Measurements from ENCODE around the gene ACOXL. TPM values are rescaled to one million over a fixed set of nuclear protein-coding genes. Genes with fewer than 3 reads are reported as not detected.

Gene ACOXL
- total and polyA plus RNA-seq, 12 donors: 0.05 to 0.19 (median 0.12) TPM; not detected in 8

DNA sequence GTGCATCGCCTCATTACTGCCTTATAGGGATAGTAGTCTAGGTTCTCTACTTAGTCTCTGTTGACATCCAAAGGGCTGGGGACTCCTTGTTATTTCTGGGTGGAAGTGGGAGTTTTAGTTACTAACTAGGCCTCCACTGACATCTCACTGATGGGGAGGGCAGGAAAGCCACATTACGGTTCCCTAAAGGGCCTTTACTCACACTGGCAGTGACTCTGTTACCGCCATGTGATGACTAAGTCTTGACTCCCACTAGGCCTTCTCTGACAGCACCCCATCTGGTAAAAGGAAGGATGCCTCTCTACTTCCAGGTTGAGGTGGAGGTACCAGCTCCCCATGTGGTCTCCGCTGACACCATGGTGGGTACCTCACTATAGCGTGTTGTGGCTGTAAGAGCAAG is 374.3 kb downstream of the ACOXL start:
- intact Hi-C loops (cut with DNase I): no loop called here
- Histone ChIP-seq H3K27me3 (peaks cover 9% of the 10 kb centered on the region), H3K9me3 (replicated peaks in 1 of 3) (no peaks in the 10 kb centered on the region), H3K4me1 (replicated peaks in 1 of 2) (no peaks in the 10 kb centered on the region), H3K27ac (no peak overlapping the region), H3K4me3 (no peak overlapping the region), H3K36me3 (replicated peaks in 1 of 2) (no peaks in the 10 kb centered on the region)
- TF ChIP-seq, protein P1, sequence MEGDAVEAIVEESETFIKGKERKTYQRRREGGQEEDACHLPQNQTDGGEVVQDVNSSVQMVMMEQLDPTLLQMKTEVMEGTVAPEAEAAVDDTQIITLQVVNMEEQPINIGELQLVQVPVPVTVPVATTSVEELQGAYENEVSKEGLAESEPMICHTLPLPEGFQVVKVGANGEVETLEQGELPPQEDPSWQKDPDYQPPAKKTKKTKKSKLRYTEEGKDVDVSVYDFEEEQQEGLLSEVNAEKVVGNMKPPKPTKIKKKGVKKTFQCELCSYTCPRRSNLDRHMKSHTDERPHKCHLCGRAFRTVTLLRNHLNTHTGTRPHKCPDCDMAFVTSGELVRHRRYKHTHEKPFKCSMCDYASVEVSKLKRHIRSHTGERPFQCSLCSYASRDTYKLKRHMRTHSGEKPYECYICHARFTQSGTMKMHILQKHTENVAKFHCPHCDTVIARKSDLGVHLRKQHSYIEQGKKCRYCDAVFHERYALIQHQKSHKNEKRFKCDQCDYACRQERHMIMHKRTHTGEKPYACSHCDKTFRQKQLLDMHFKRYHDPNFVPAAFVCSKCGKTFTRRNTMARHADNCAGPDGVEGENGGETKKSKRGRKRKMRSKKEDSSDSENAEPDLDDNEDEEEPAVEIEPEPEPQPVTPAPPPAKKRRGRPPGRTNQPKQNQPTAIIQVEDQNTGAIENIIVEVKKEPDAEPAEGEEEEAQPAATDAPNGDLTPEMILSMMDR (IDR thresholded peaks at IDR 0.05): no peak
- no peak for TF ChIP-seq POLR2A (IDR thresholded peaks at IDR 0.05)
- 94 to 98% (median 95%) methylated on average over 5 of the region's 5 CpGs for WGBS, 4 donors
- DNase-seq: no peak

- no peak for DNase-seq
- H3K27ac ChIP-seq: no peak overlapping the region
- 86 to 92% (median 90%) methylated on average over 2 of the region's 2 CpGs for WGBS, 4 donors
- no peak overlapping the region for H3K4me3 ChIP-seq
- no peaks in the 10 kb centered on the region for H3K4me1 ChIP-seq (replicated peaks in 1 of 2)
- intact Hi-C loops (cut with DNase I): no loop called here
- peaks cover 15% of the 10 kb centered on the region for H3K27me3 ChIP-seq
- H3K36me3 ChIP-seq (replicated peaks in 1 of 2): no peaks in the 10 kb centered on the region
- TF ChIP-seq POLR2A (IDR thresholded peaks at IDR 0.05): no peak
- TF ChIP-seq, protein P1 (IDR thresholded peaks at IDR 0.05): no peak
- H3K9me3 ChIP-seq (replicated peaks in 1 of 3): no peaks in the 10 kb centered on the region
Measured at GRCh38 chr2:111108745-111109271, 376.4 kb downstream of the ACOXL start.

GRCh38 chr2:111111101-111111755 is 378.9 kb downstream of the ACOXL start:
- Histone ChIP-seq H3K9me3 (replicated peaks in 1 of 3) (no peaks in the 10 kb centered on the region), H3K27me3 (peaks cover 15% of the 10 kb centered on the region), H3K36me3 (replicated peaks in 1 of 2) (no peaks in the 10 kb centered on the region), H3K4me3 (no peak overlapping the region), H3K4me1 (replicated peaks in 1 of 2) (no peaks in the 10 kb centered on the region), H3K27ac (no peak overlapping the region)
- intact Hi-C loops (cut with DNase I): loop anchor here in 1 of 2 donors (10.0 kb wide), 1 partner anchor 594 kb away; no protein-coding TSS in a partner anchor
- TF ChIP-seq, protein P1 (IDR thresholded peaks at IDR 0.05): no peak
- no peak for TF ChIP-seq POLR2A (IDR thresholded peaks at IDR 0.05)
- DNase-seq: no peak
- WGBS, 4 donors: 81 to 98% (median 91%) methylated on average over 4 of the region's 4 CpGs

DNA sequence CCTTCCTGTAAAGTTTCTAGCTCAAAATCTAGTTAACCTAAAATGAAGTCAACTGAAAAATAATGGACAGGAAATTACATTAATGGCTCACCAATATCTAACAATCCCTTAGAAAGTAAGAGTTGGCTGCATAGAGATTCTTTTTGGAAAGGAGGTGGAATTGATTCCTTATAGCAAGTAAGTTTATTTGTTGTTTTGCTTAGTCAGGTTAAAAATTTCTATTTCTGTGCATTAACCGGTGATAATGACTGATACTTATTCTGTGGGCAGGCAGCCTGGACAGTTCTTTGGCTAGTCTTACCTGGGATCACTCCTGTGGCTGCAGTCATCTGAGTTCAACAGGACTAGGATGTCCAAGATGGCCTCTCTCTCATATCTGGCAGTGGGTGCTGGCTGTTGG is 381.5 kb downstream of the ACOXL start:
- Histone ChIP-seq H3K4me1 (replicated peaks in 1 of 2) (peaks cover 0 to 15% of the 10 kb centered on the region in 2 donors), H3K9me3 (replicated peaks in 1 of 3) (no peaks in the 10 kb centered on the region), H3K36me3 (replicated peaks in 1 of 2) (no peaks in the 10 kb centered on the region), H3K4me3 (no peak overlapping the region), H3K27me3 (peaks cover 15% of the 10 kb centered on the region), H3K27ac (no peak overlapping the region)
- intact Hi-C loops (cut with DNase I): loop anchor here in 1 of 2 donors (10.0 kb wide), 1 partner anchor 591 kb away; no protein-coding TSS in a partner anchor
- 78 to 91% (median 82%) methylated on average over 1 of the region's 1 CpG for WGBS, 4 donors
- no peak for DNase-seq
- TF ChIP-seq, protein P1 (IDR thresholded peaks at IDR 0.05): no peak
- no peak for TF ChIP-seq POLR2A (IDR thresholded peaks at IDR 0.05)
